Measurements from ENCODE around the gene HNRNPF. TPM values are rescaled to one million over a fixed set of nuclear protein-coding genes. Genes with fewer than 3 reads are reported as not detected.
A peak's percentile ranks its signal among the peaks of the same experiment; 100 is the strongest.

The HNRNPF gene
- total and polyA plus RNA-seq, 2 experiments from 2014 or later: 106 to 172 TPM

- H4K20me1 ChIP-seq (ENCODE audit: insufficient read depth): peaks cover 36% of the 10 kb centered on the region
- peak overlapping the region; percentile 36 for H3K4me2 ChIP-seq (ENCODE audit: unreplicated experiment)
- WGBS, 2 experiments (ENCODE audit: low coverage in 1 of 2, low lambda C conversion rate in 2 of 2, missing lambda C conversion rate in 2 of 2): 98% methylated on average over 2 of the region's 2 CpGs
Observed at GRCh38 chr10:43398939-43399319, 10.1 kb downstream of the HNRNPF start.

GRCh38 chr10:43396928-43397624, 11.9 kb downstream of the HNRNPF start:
- in situ Hi-C loops (cut with MboI): no loop called here
- Histone ChIP-seq H2AFZ (no peak overlapping the region), H3F3A (ENCODE audit: insufficient read depth) (peaks cover 46% of the 10 kb centered on the region), H3K4me2 (ENCODE audit: unreplicated experiment) (peak overlapping the region; percentile 71), H3K4me3 (peak overlapping the region; percentile 75), H3K27me3 (replicated peaks; ENCODE audit: insufficient read depth) (no peaks in the 10 kb centered on the region), H3K79me2 (ENCODE audit: insufficient read depth) (peaks cover 97% of the 10 kb centered on the region), H3K36me3 (ENCODE audit: low read depth) (peaks cover 25% of the 10 kb centered on the region), H3K27ac (peak overlapping the region; percentile 87), H3K4me1 (ENCODE audit: insufficient read depth) (peaks cover 56% of the 10 kb centered on the region), H4K20me1 (ENCODE audit: insufficient read depth) (peaks cover 21% of the 10 kb centered on the region), H3K9me2 (ENCODE audit: insufficient read depth) (no peaks in the 10 kb centered on the region), H3K9ac (peak overlapping the region; percentile 86), H3K9me3 (ENCODE audit: low read depth) (no peaks in the 10 kb centered on the region)
- no peak for TF ChIP-seq EZH2 (IDR thresholded peaks at IDR 0.05; ENCODE audit: insufficient read depth, poor library complexity, severe bottlenecking)
- TF ChIP-seq EZH2phosphoT487 (IDR thresholded peaks at IDR 0.05; ENCODE audit: insufficient read depth, low read depth): no peak
- peak; percentile 83 for DNase-seq
- 1% methylated on average over 20 to 45 of the region's 70 CpGs for WGBS, 2 experiments (ENCODE audit: low coverage in 1 of 2, low lambda C conversion rate in 2 of 2, missing lambda C conversion rate in 2 of 2)

More at GRCh38 chr10:43398939-43399319, 10.1 kb downstream of the HNRNPF start:
- Histone ChIP-seq H3K79me2 (ENCODE audit: insufficient read depth) (peaks cover 97% of the 10 kb centered on the region), H2AFZ (no peak overlapping the region), H3K27me3 (replicated peaks; ENCODE audit: insufficient read depth) (no peaks in the 10 kb centered on the region), H3K4me3 (no peak overlapping the region; the same call in 1 of the 2 replicates), H3K9ac (peak overlapping the region; percentile 86), H3K4me1 (ENCODE audit: insufficient read depth) (peaks cover 73% of the 10 kb centered on the region), H3K36me3 (ENCODE audit: low read depth) (peaks cover 10% of the 10 kb centered on the region), H3K27ac (peak overlapping the region; percentile 87), H3K9me2 (ENCODE audit: insufficient read depth) (no peaks in the 10 kb centered on the region), H3F3A (ENCODE audit: insufficient read depth) (peaks cover 45% of the 10 kb centered on the region), H3K9me3 (ENCODE audit: low read depth) (no peaks in the 10 kb centered on the region)
- in situ Hi-C loops (cut with MboI): no loop called here
- TF ChIP-seq EZH2phosphoT487 (IDR thresholded peaks at IDR 0.05; ENCODE audit: insufficient read depth, low read depth) (no peak), EZH2 (IDR thresholded peaks at IDR 0.05; ENCODE audit: insufficient read depth, poor library complexity, severe bottlenecking) (no peak)
- DNase-seq: no peak

- peak overlapping the region; percentile 87 for H3K27ac ChIP-seq
- peak overlapping the region; percentile 12; the same call in 1 of the 2 replicates for H2AFZ ChIP-seq
- 7 to 8% methylated on average over 56 to 67 of the region's 71 CpGs for WGBS, 2 experiments (ENCODE audit: low coverage in 1 of 2, low lambda C conversion rate in 2 of 2, missing lambda C conversion rate in 2 of 2)
- H3K4me1 ChIP-seq (ENCODE audit: insufficient read depth): peaks cover 48% of the 10 kb centered on the region
- no peaks in the 10 kb centered on the region for H3K27me3 ChIP-seq (replicated peaks; ENCODE audit: insufficient read depth)
- no peak for TF ChIP-seq EZH2 (IDR thresholded peaks at IDR 0.05; ENCODE audit: insufficient read depth, poor library complexity, severe bottlenecking)
- no peak for TF ChIP-seq EZH2phosphoT487 (IDR thresholded peaks at IDR 0.05; ENCODE audit: insufficient read depth, low read depth)
- no peaks in the 10 kb centered on the region for H3K9me3 ChIP-seq (ENCODE audit: low read depth)
- H3K4me2 ChIP-seq (ENCODE audit: unreplicated experiment): peak overlapping the region; percentile 86
- no peaks in the 10 kb centered on the region for H3K9me2 ChIP-seq (ENCODE audit: insufficient read depth)
- H3K36me3 ChIP-seq (ENCODE audit: low read depth): peaks cover 31% of the 10 kb centered on the region
- peaks cover 19% of the 10 kb centered on the region for H4K20me1 ChIP-seq (ENCODE audit: insufficient read depth)
- peak overlapping the region; percentile 86 for H3K9ac ChIP-seq
- H3K79me2 ChIP-seq (ENCODE audit: insufficient read depth): peaks cover 97% of the 10 kb centered on the region
- in situ Hi-C loops (cut with MboI): no loop called here
- H3K4me3 ChIP-seq: peak overlapping the region; percentile 75
- H3F3A ChIP-seq (ENCODE audit: insufficient read depth): peaks cover 44% of the 10 kb centered on the region
- DNase-seq: peak; percentile 84
Observed at GRCh38 chr10:43396061-43396927, 12.7 kb downstream of the HNRNPF start.

GRCh38 chr10:43395571-43396060, 13.4 kb downstream of the HNRNPF start:
- Histone ChIP-seq H3K27ac (peak overlapping the region; percentile 87), H2AFZ (no peak overlapping the region), H3K9me3 (ENCODE audit: low read depth) (no peaks in the 10 kb centered on the region), H3K79me2 (ENCODE audit: insufficient read depth) (peaks cover 97% of the 10 kb centered on the region), H3K9ac (peak overlapping the region; percentile 86), H4K20me1 (ENCODE audit: insufficient read depth) (peaks cover 17% of the 10 kb centered on the region), H3K9me2 (ENCODE audit: insufficient read depth) (no peaks in the 10 kb centered on the region), H3F3A (ENCODE audit: insufficient read depth) (peaks cover 38% of the 10 kb centered on the region), H3K36me3 (ENCODE audit: low read depth) (peaks cover 31% of the 10 kb centered on the region), H3K4me1 (ENCODE audit: insufficient read depth) (peaks cover 43% of the 10 kb centered on the region), H3K27me3 (replicated peaks; ENCODE audit: insufficient read depth) (no peaks in the 10 kb centered on the region), H3K4me2 (ENCODE audit: unreplicated experiment) (peak overlapping the region; percentile 86), H3K4me3 (peak overlapping the region; percentile 75)
- 33 to 41% methylated on average over 18 of the region's 18 CpGs for WGBS, 2 experiments (ENCODE audit: low coverage in 1 of 2, low lambda C conversion rate in 2 of 2, missing lambda C conversion rate in 2 of 2)
- peak; percentile 44 for DNase-seq
- no peak for TF ChIP-seq EZH2 (IDR thresholded peaks at IDR 0.05; ENCODE audit: insufficient read depth, poor library complexity, severe bottlenecking)
- no peak for TF ChIP-seq EZH2phosphoT487 (IDR thresholded peaks at IDR 0.05; ENCODE audit: insufficient read depth, low read depth)
- in situ Hi-C loops (cut with MboI): no loop called here
